Measurements from ENCODE around the gene AXDND1. TPM values are rescaled to one million over a fixed set of nuclear protein-coding genes. Genes with fewer than 3 reads are reported as not detected.

Gene AXDND1
- total RNA-seq: under 1 TPM in 1 of 4 donors, not detected in 3; 0.19 TPM

GRCh38 chr1:179365342-179366092, at the start of gene AXDND1:
Gene AXDND1, plus strand, starts transcription at chr1:179365971. Its CDS starts 539 bp downstream, at chr1:179366510.
- peak within 1 kb of the TSS; percentile 38 to 82 (median 60) for H3K4me3 ChIP-seq
- peak; percentile 80 for DNase-seq
- H3K36me3 ChIP-seq: no peaks in the 10 kb centered on the region
- intact Hi-C loops (cut with DNase I): loop anchor here (5.0 kb wide), 1 partner anchor 283 kb away; the partner anchor contains the start of gene TOR3A
- peaks cover 0 to 13% (median 7%) of the 10 kb centered on the region in 3 donors for H3K4me1 ChIP-seq
- no peaks in the 10 kb centered on the region for H3K27me3 ChIP-seq
- peak within 1 kb of the TSS; percentile 76 to 95 (median 90) for H3K27ac ChIP-seq
- TF ChIP-seq POLR2A (IDR thresholded peaks at IDR 0.05): peak in 2 of 4 donors; percentile 38 to 51
- TF ChIP-seq CTCF (IDR thresholded peaks at IDR 0.05): peak in 2 of 6 experiments; percentile 7 to 18
- WGBS, 2 donors: 3 to 13% methylated on average over 27 to 35 of the region's 43 CpGs
- no peaks in the 10 kb centered on the region for H3K9me3 ChIP-seq

- Histone ChIP-seq H3K27ac (no peak overlapping the region), H3K36me3 (peaks cover 0 to 11% (median 0%) of the 10 kb centered on the region in 3 donors), H3K9me3 (no peaks in the 10 kb centered on the region), H3K27me3 (no peaks in the 10 kb centered on the region), H3K4me3 (no peak overlapping the region), H3K4me1 (no peaks in the 10 kb centered on the region)
- no peak for TF ChIP-seq POLR2A (IDR thresholded peaks at IDR 0.05)
- no peak for TF ChIP-seq CTCF (IDR thresholded peaks at IDR 0.05)
- intact Hi-C loops (cut with DNase I): no loop called here
- DNase-seq: no peak
- 75 to 79% methylated on average over 5 of the region's 5 CpGs for WGBS, 2 donors
Observed at GRCh38 chr1:179318491-179318890, 47.3 kb upstream of the AXDND1 start.

GRCh38 chr1:179321533-179322216, 44.1 kb upstream of the AXDND1 start:
- intact Hi-C loops (cut with DNase I): no loop called here
- no peak for DNase-seq
- Histone ChIP-seq H3K4me1 (no peaks in the 10 kb centered on the region), H3K27me3 (no peaks in the 10 kb centered on the region), H3K4me3 (no peak overlapping the region), H3K27ac (no peak overlapping the region), H3K36me3 (peaks cover 0 to 26% (median 0%) of the 10 kb centered on the region in 3 donors), H3K9me3 (no peaks in the 10 kb centered on the region)
- WGBS, 2 donors: 94 to 95% methylated on average over 5 of the region's 5 CpGs
- no peak for TF ChIP-seq CTCF (IDR thresholded peaks at IDR 0.05)
- no peak for TF ChIP-seq POLR2A (IDR thresholded peaks at IDR 0.05)

GRCh38 chr1:179322557-179322956, 43.2 kb upstream of the AXDND1 start:
- Histone ChIP-seq H3K27ac (no peak overlapping the region), H3K36me3 (peaks cover 0 to 29% (median 0%) of the 10 kb centered on the region in 3 donors), H3K4me1 (no peaks in the 10 kb centered on the region), H3K27me3 (no peaks in the 10 kb centered on the region), H3K9me3 (no peaks in the 10 kb centered on the region), H3K4me3 (no peak overlapping the region)
- DNase-seq: no peak
- intact Hi-C loops (cut with DNase I): no loop called here
- 87 to 95% methylated on average over 3 of the region's 3 CpGs for WGBS, 2 donors
- no peak for TF ChIP-seq CTCF (IDR thresholded peaks at IDR 0.05)
- TF ChIP-seq POLR2A (IDR thresholded peaks at IDR 0.05): no peak

- no peak for DNase-seq
- intact Hi-C loops (cut with DNase I): no loop called here
- WGBS, 2 donors: 85 to 89% methylated on average over 4 of the region's 4 CpGs
Observed at GRCh38 chr1:179323436-179323835, 42.3 kb upstream of the AXDND1 start.

More at GRCh38 chr1:179323436-179323835, 42.3 kb upstream of the AXDND1 start:
- Histone ChIP-seq H3K4me1 (no peaks in the 10 kb centered on the region), H3K4me3 (no peak overlapping the region), H3K27me3 (no peaks in the 10 kb centered on the region), H3K9me3 (no peaks in the 10 kb centered on the region), H3K27ac (no peak overlapping the region), H3K36me3 (peaks cover 0 to 29% (median 0%) of the 10 kb centered on the region in 3 donors)
- TF ChIP-seq POLR2A (IDR thresholded peaks at IDR 0.05) (no peak), CTCF (IDR thresholded peaks at IDR 0.05) (no peak)
